DOHH2 (cell line): Measurements from ENCODE around the gene PCBP3.

Experiments
- EZH2phosphoT487 ChIP-seq: fragments of 200-600 bp; sonication (generic); IDR thresholded peaks from 2 replicates; pipeline ENCODE4 v1.6.1; 2017; ENCODE audit warnings: borderline replicate concordance, mild to moderate bottlenecking, antibody characterized with exemption, low read length, moderate library complexity, mixed read lengths
- TF ChIP-seq, protein P1 (sequence below): fragments of 200-600 bp; sonication (generic); IDR thresholded peaks from one replicate; pipeline ENCODE4 v1.5.1; 2014; ENCODE audit warnings: antibody characterized with exemption, mild to moderate bottlenecking, low read depth, low read length; ENCODE audit not compliant: poor library complexity, severe bottlenecking

DNA sequence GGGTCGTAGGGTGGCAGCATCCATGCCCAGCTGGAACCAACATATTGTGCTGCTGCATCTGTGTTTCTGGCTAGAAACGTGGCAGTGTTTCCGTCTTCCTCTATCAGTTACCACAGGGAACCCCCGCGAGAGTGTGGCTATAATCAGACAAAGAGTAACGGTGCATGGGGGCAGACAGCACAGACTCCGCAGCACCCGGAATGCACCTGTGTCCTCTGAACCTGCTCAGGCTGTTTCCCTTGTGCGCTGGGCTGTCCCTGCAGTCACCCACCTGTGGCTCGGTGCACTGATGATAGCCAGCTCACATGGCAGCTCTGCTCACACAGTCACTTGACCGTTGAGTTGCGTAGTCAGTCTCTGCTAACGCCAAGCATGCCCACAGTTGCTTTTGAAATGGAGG is 11.4 kb upstream of the PCBP3 start:
- TF ChIP-seq, protein P1, sequence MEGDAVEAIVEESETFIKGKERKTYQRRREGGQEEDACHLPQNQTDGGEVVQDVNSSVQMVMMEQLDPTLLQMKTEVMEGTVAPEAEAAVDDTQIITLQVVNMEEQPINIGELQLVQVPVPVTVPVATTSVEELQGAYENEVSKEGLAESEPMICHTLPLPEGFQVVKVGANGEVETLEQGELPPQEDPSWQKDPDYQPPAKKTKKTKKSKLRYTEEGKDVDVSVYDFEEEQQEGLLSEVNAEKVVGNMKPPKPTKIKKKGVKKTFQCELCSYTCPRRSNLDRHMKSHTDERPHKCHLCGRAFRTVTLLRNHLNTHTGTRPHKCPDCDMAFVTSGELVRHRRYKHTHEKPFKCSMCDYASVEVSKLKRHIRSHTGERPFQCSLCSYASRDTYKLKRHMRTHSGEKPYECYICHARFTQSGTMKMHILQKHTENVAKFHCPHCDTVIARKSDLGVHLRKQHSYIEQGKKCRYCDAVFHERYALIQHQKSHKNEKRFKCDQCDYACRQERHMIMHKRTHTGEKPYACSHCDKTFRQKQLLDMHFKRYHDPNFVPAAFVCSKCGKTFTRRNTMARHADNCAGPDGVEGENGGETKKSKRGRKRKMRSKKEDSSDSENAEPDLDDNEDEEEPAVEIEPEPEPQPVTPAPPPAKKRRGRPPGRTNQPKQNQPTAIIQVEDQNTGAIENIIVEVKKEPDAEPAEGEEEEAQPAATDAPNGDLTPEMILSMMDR = no peak
- no peak for TF ChIP-seq EZH2phosphoT487
